Lower leg skin (tissue), 4 donors: ENCODE results near the gene PAX7. TPM values are rescaled to one million over a fixed set of nuclear protein-coding genes. Genes with fewer than 3 reads are reported as not detected.

ENCODE experiments used
- DNase-seq, 2 donors: peaks; one replicate each; pipeline ENCODE4 v3.0.0-alpha.2; 2019; ENCODE audit warnings: low spot score in 2 of 2
- H3K4me3 ChIP-seq: fragments of 200-600 bp; sonication (generic); 2 replicates; pipeline ENCODE4 v1.5.1; 2017; ENCODE audit warnings: mild to moderate bottlenecking, low read depth; ENCODE audit not compliant: poor library complexity, severe bottlenecking
- CTCF ChIP-seq, 3 donors: fragments of 450-650 bp; IDR thresholded peaks; one replicate each; pipeline ENCODE4 v1.5.1; 2016; ENCODE audit warnings: antibody characterized with exemption in 3 of 3, mild to moderate bottlenecking in 3 of 3, moderate library complexity in 2 of 3
- POLR2A ChIP-seq, 2 donors: fragments of 450-650 bp; IDR thresholded peaks; one replicate each; pipeline ENCODE4 v1.6.1; 2016 to 2017; ENCODE audit warnings: antibody characterized with exemption in 2 of 2, mild to moderate bottlenecking in 1 of 2, moderate library complexity in 1 of 2
- WGBS, 2 donors: methylation state at CpG; one replicate each; pipeline ENCODE4 v1.1.5; 2018; 5-methylcytosine and 5-hydroxymethylcytosine counted together
- intact Hi-C: fragments of 100-400 bp; cut with DNase I; formaldehyde crosslinking; loops from one replicate; pipeline ENCODE4 v1.15.0; 2023; ENCODE audit warnings: low total_unique reads
- total RNA-seq, 4 donors: library from RNA; depleted of rRNA; stranded (reverse); fragments of >200 nt; gene quantifications; one replicate each; pipeline ENCODE4 v1.1.0, GENCODE V29; 2016

PAX7 gene
- total RNA-seq, 4 donors from 2014 or later: 0.06 to 0.11 TPM; not detected in 2

- no peak for TF ChIP-seq CTCF (IDR thresholded peaks at IDR 0.05)
- TF ChIP-seq POLR2A (IDR thresholded peaks at IDR 0.05): no peak
- H3K4me3 ChIP-seq: no peak overlapping the region
- 26 to 29% methylated on average over 8 of the region's 8 CpGs for WGBS, 2 donors
- no peak for DNase-seq
- intact Hi-C loops: no loop called here
Observed at GRCh38 chr1:18612073-18612472, 18.6 kb upstream of the PAX7 start.

- H3K4me3 ChIP-seq: no peak overlapping the region
- no peak for DNase-seq
- TF ChIP-seq POLR2A (IDR thresholded peaks at IDR 0.05) (no peak), CTCF (IDR thresholded peaks at IDR 0.05) (no peak)
- intact Hi-C loops: no loop called here
- WGBS, 2 donors: 63 to 77% methylated on average over 7 of the region's 7 CpGs
Observed at GRCh38 chr1:18614069-18614735, 16.4 kb upstream of the PAX7 start.

- WGBS, 2 donors: 56 to 62% methylated on average over 10 of the region's 10 CpGs
- H3K4me3 ChIP-seq: no peak overlapping the region
- TF ChIP-seq POLR2A (IDR thresholded peaks at IDR 0.05) (no peak), CTCF (IDR thresholded peaks at IDR 0.05) (no peak)
- intact Hi-C loops: no loop called here
- no peak for DNase-seq
Observed at GRCh38 chr1:18618546-18619466, 11.8 kb upstream of the PAX7 start.

GRCh38 chr1:18619467-18619835 is 11.2 kb upstream of the PAX7 start:
- intact Hi-C loops: no loop called here
- no peak for TF ChIP-seq POLR2A (IDR thresholded peaks at IDR 0.05)
- no peak for TF ChIP-seq CTCF (IDR thresholded peaks at IDR 0.05)
- DNase-seq: no peak
- H3K4me3 ChIP-seq: no peak overlapping the region
- 64 to 70% methylated on average over 2 of the region's 2 CpGs for WGBS, 2 donors

GRCh38 chr1:18628511-18628910 is 2.1 kb upstream of the PAX7 start:
- TF ChIP-seq CTCF (IDR thresholded peaks at IDR 0.05): no peak
- no peak for TF ChIP-seq POLR2A (IDR thresholded peaks at IDR 0.05)
- intact Hi-C loops: no loop called here
- DNase-seq: no peak
- H3K4me3 ChIP-seq: no peak overlapping the region
- 77 to 85% methylated on average over 8 of the region's 8 CpGs for WGBS, 2 donors
